Stimulated activated CD4-positive, alpha-beta T cell treated with anti-CD3 and anti-CD28 coated beads, Interleukin-12 subunit alpha, Interleukin-12 subunit beta, amount 100 ng/mL, for 48 hours (primary cell): Measurements from ENCODE around the gene BCL2L11.

Experiments
- DNase-seq, 3 donors: peaks; one replicate each; pipeline ENCODE4 v3.0.0-alpha.2; 2020; ENCODE audit warnings: low read depth in 2 of 3, low spot score in 1 of 3

The BCL2L11 gene

GRCh38 chr2:111167863-111168162 lies 47.1 kb downstream of the BCL2L11 start:
- DNase-seq: no peak

GRCh38 chr2:111168528-111169239 lies 48.0 kb downstream of the BCL2L11 start:
- DNase-seq: peak; percentile 54 to 71 (median 68)

GRCh38 chr2:111169268-111169667 lies 48.6 kb downstream of the BCL2L11 start:
- DNase-seq: no peak

GRCh38 chr2:111169924-111170323 lies 49.2 kb downstream of the BCL2L11 start:
- DNase-seq: no peak

GRCh38 chr2:111171337-111171930 lies 50.7 kb downstream of the BCL2L11 start:
- DNase-seq: no peak

GRCh38 chr2:111172666-111173065 lies 52.0 kb downstream of the BCL2L11 start:
- DNase-seq: no peak

GRCh38 chr2:111173338-111173737 lies 52.6 kb downstream of the BCL2L11 start:
- DNase-seq: no peak

GRCh38 chr2:111173856-111174255 lies 53.1 kb downstream of the BCL2L11 start:
- no peak for DNase-seq

- no peak for DNase-seq
These were observed 54.9 kb downstream of the BCL2L11 start for GRCh38 chr2:111175615-111176014.

GRCh38 chr2:111176388-111176787 lies 55.7 kb downstream of the BCL2L11 start:
- DNase-seq: no peak

GRCh38 chr2:111176867-111177266 lies 56.2 kb downstream of the BCL2L11 start:
- DNase-seq: no peak

GRCh38 chr2:111178296-111178695 lies 57.6 kb downstream of the BCL2L11 start:
- DNase-seq: no peak

GRCh38 chr2:111178730-111179405 lies 58.2 kb downstream of the BCL2L11 start:
- DNase-seq: no peak

GRCh38 chr2:111182121-111182520 lies 61.4 kb downstream of the BCL2L11 start:
- DNase-seq: no peak

GRCh38 chr2:111182740-111183139 lies 62.0 kb downstream of the BCL2L11 start:
- no peak for DNase-seq

GRCh38 chr2:111184725-111185310 lies 64.1 kb downstream of the BCL2L11 start:
- no peak for DNase-seq

GRCh38 chr2:111185361-111186022 lies 64.8 kb downstream of the BCL2L11 start:
- no peak for DNase-seq

- DNase-seq: no peak
These were observed 65.5 kb downstream of the BCL2L11 start for GRCh38 chr2:111186121-111186715.

GRCh38 chr2:111186933-111187332 lies 66.2 kb downstream of the BCL2L11 start:
- no peak for DNase-seq

GRCh38 chr2:111188681-111189080 lies 68.0 kb downstream of the BCL2L11 start:
- no peak for DNase-seq

- DNase-seq: no peak
These were observed 68.4 kb downstream of the BCL2L11 start for GRCh38 chr2:111189106-111189505.
